ENCODE measurements around the gene FSIP1. TPM values are rescaled to one million over a fixed set of nuclear protein-coding genes. Genes with fewer than 3 reads are reported as not detected.

The FSIP1 gene
- total and polyA plus RNA-seq, 9 of the 15 experiments (the other 6 are each of a cell fraction or from before 2014, with no cell fraction given): 0.07 to 0.51 (median 0.29) TPM

- in situ Hi-C loops (cut with MboI) (loop anchor here (25.0 kb wide), 1 partner anchor 777 kb away; no protein-coding TSS in a partner anchor), intact Hi-C loops (cut with micrococcal nuclease) (loop anchor here (10.0 kb wide), 2 partner anchors 195 to 885 kb away; no protein-coding TSS in a partner anchor)
- ChIA-PET POLR2A (interaction anchor here (0.6 kb wide), 2 partner anchors 216 to 397 kb away, joined by 3 read pairs; no protein-coding TSS in a partner anchor), CTCF (ENCODE audit: low intra/inter-chr PET ratio) (interaction anchor here (0.7 kb wide), 1 partner anchor 1212 kb away, joined by 3 read pairs; no protein-coding TSS in a partner anchor)
- Histone ChIP-seq H3K36me3 (ENCODE audit: control insufficient read depth, insufficient read depth, low read length) (no peaks in the 10 kb centered on the region), H3K27me3 (ENCODE audit: control insufficient read depth in 2 of 2, insufficient read depth in 2 of 2, low read length in 2 of 2) (peaks cover 39 to 65% of the 10 kb centered on the region in 2 experiments), H3K4me3 (no peak overlapping the region), H3K27ac (ENCODE audit: extremely low read depth, low read depth, low read length) (no peak overlapping the region), H3K9me3 (replicated peaks; ENCODE audit: control insufficient read depth, insufficient read depth, low read depth, low read length) (no peaks in the 10 kb centered on the region), H3K4me2 (ENCODE audit: insufficient read depth, low read length) (no peak overlapping the region), H2AFZ (ENCODE audit: low read depth, low read length) (no peak overlapping the region), H4K20me1 (replicated peaks; ENCODE audit: control insufficient read depth, insufficient read depth, low read length) (no peaks in the 10 kb centered on the region), H3K4me1 (replicated peaks in 1 of 2; ENCODE audit: control insufficient read depth in 2 of 2, insufficient read depth in 2 of 2, low read length in 2 of 2) (no peaks in the 10 kb centered on the region; a peak in 1 of 5 replicates), H3K79me2 (ENCODE audit: control insufficient read depth, insufficient read depth, low read length) (no peaks in the 10 kb centered on the region), H3K9ac (ENCODE audit: insufficient read depth in 1 of 2, low read depth in 2 of 2, low read length in 2 of 2) (no peak overlapping the region), H3K9me1 (ENCODE audit: control insufficient read depth, insufficient read depth, low read length) (no peaks in the 10 kb centered on the region)
- no peak for DNase-seq (ENCODE audit: extremely low read depth in 1 of 4, low spot score in 3 of 4)
- ATAC-seq: no peak
- no TSS peak for BruUV-seq (replicated peaks)
- 1% methylated on average over 14 of the region's 14 CpGs for WGBS (ENCODE audit: insufficient coverage, low coverage, missing lambda C conversion rate)
- TF ChIP-seq, protein P1, sequence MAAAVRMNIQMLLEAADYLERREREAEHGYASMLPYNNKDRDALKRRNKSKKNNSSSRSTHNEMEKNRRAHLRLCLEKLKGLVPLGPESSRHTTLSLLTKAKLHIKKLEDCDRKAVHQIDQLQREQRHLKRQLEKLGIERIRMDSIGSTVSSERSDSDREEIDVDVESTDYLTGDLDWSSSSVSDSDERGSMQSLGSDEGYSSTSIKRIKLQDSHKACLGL (CRISPR knock-in tag; IDR thresholded peaks at IDR 0.05; ENCODE audit: borderline replicate concordance, poor library complexity, severe bottlenecking): no peak
- no peak for FAIRE-seq
These were observed 193.3 kb downstream of the FSIP1 start for GRCh38 chr15:39589193-39589814.

DNA sequence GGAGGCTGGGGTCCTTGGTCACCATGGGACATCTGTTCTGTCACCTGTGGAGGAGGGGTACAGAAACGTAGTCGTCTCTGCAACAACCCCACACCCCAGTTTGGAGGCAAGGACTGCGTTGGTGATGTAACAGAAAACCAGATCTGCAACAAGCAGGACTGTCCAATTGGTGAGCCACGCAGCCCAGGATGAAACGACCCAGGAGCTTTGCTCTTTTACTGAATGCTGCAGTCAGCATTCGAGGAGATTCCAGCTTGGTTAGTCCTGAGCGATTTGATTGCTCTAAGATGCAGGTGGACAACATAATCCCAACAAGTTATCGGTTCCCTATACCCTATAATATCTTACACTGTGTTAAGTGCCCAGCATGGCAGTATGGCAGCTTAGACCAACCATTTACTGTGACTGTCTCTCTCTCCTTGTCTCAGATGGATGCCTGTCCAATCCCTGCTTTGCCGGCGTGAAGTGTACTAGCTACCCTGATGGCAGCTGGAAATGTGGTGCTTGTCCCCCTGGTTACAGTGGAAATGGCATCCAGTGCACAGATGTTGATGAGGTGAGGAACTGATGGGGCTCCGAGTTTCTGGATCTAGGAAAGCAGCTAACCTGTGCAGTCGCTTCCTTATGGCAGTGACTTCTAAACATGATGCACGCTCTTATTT is 194.0 kb downstream of the FSIP1 start:
- Histone ChIP-seq H3K9me1 (ENCODE audit: control insufficient read depth, insufficient read depth, low read length) (no peaks in the 10 kb centered on the region), H3K36me3 (ENCODE audit: control insufficient read depth, insufficient read depth, low read length) (no peaks in the 10 kb centered on the region), H3K4me1 (replicated peaks in 1 of 2; ENCODE audit: control insufficient read depth in 2 of 2, insufficient read depth in 2 of 2, low read length in 2 of 2) (no peaks in the 10 kb centered on the region; a peak in 1 of 5 replicates), H3K79me2 (ENCODE audit: control insufficient read depth, insufficient read depth, low read length) (no peaks in the 10 kb centered on the region), H3K4me3 (no peak overlapping the region), H3K4me2 (ENCODE audit: insufficient read depth, low read length) (no peak overlapping the region), H3K27ac (ENCODE audit: extremely low read depth, low read depth, low read length) (no peak overlapping the region), H4K20me1 (replicated peaks; ENCODE audit: control insufficient read depth, insufficient read depth, low read length) (no peaks in the 10 kb centered on the region), H3K27me3 (ENCODE audit: control insufficient read depth in 2 of 2, insufficient read depth in 2 of 2, low read length in 2 of 2) (peaks cover 38 to 71% of the 10 kb centered on the region in 2 experiments), H3K9ac (ENCODE audit: insufficient read depth in 1 of 2, low read depth in 2 of 2, low read length in 2 of 2) (no peak overlapping the region), H2AFZ (ENCODE audit: low read depth, low read length) (no peak overlapping the region), H3K9me3 (replicated peaks; ENCODE audit: control insufficient read depth, insufficient read depth, low read depth, low read length) (no peaks in the 10 kb centered on the region)
- FAIRE-seq: no peak
- 2% methylated on average over 13 of the region's 13 CpGs for WGBS (ENCODE audit: insufficient coverage, low coverage, missing lambda C conversion rate)
- BruUV-seq (replicated peaks): no TSS peak
- intact Hi-C loops (cut with micrococcal nuclease): loop anchor here (10.0 kb wide), 2 partner anchors 194 to 884 kb away; no protein-coding TSS in a partner anchor
- in situ Hi-C loops (cut with MboI): loop anchor here (25.0 kb wide), 1 partner anchor 776 kb away; no protein-coding TSS in a partner anchor
- ChIA-PET CTCF (ENCODE audit: low intra/inter-chr PET ratio) (no interaction called here), POLR2A (no interaction called here)
- no peak for DNase-seq (ENCODE audit: extremely low read depth in 1 of 4, low spot score in 3 of 4)
- TF ChIP-seq HDAC2 (IDR thresholded peaks at IDR 0.05) (no peak), SREBF1 (IDR thresholded peaks at IDR 0.05; ENCODE audit: borderline replicate concordance, low read depth, low read length) (no peak), ETV6 (IDR thresholded peaks at IDR 0.05; ENCODE audit: borderline replicate concordance in 1 of 2, low read depth in 2 of 2, low read length in 1 of 2) (no peak), ETV6 (CRISPR knock-in tag; IDR thresholded peaks at IDR 0.05; ENCODE audit: borderline replicate concordance) (no peak)
- no peak for ATAC-seq

Measured in K562 (cell line).